Gastrocnemius medialis (tissue), 4 donors: Measurements from ENCODE around the gene XYLB.

ENCODE experiments used
- CTCF ChIP-seq, 5 experiments: fragments of 450-650 bp in 3 of 5; fragments of 200-600 bp in 2 of 5; sonication (generic) in 2 of 5; IDR thresholded peaks in 4 of 5; conservative IDR thresholded peaks in 1 of 5; 1 replicate in 4 of 5; 2 replicates in 1 of 5; pipeline ENCODE4 v1.5.1; 2016 to 2019; ENCODE audit warnings: antibody characterized with exemption in 5 of 5, mild to moderate bottlenecking in 3 of 5, moderate library complexity in 3 of 5
- POLR2A ChIP-seq, 2 donors: fragments of 450-650 bp; IDR thresholded peaks; one replicate each; pipeline ENCODE4 v1.6.1; 2017; ENCODE audit warnings: antibody characterized with exemption in 2 of 2, mild to moderate bottlenecking in 2 of 2, moderate library complexity in 2 of 2

- TF ChIP-seq CTCF (IDR thresholded peaks at IDR 0.05 in 4 of 5, conservative IDR thresholded peaks at IDR 0.05 in 1 of 5) (no peak), POLR2A (IDR thresholded peaks at IDR 0.05) (no peak)
These were observed 99.6 kb downstream of the XYLB start for GRCh38 chr3:38446085-38446686.
